Neural cell (in vitro differentiated cells): Measurements from ENCODE around the gene STX8.

Experiments
- CTCF ChIP-seq: fragments of 450-650 bp; IDR thresholded peaks from 2 replicates; pipeline ENCODE4 v1.5.1; 2014; ENCODE audit warnings: antibody characterized with exemption, mild to moderate bottlenecking, moderate library complexity; ENCODE audit not compliant: poor library complexity, severe bottlenecking
- EP300 ChIP-seq: fragments of 450-650 bp; conservative IDR thresholded peaks from 2 replicates; pipeline ENCODE4 v1.6.1; 2014; ENCODE audit warnings: antibody characterized with exemption, mild to moderate bottlenecking, moderate library complexity; ENCODE audit not compliant: poor library complexity, severe bottlenecking
- EZH2 ChIP-seq: fragments of 200-600, 300-800 bp; shearing (Covaris generic), sonication (generic); IDR thresholded peaks from 2 replicates; pipeline ENCODE4 v1.6.1; 2014; ENCODE audit warnings: antibody characterized with exemption, low read length, borderline replicate concordance, mild to moderate bottlenecking; ENCODE audit not compliant: insufficient read depth, poor library complexity, severe bottlenecking
- POLR2AphosphoS5 ChIP-seq: IDR thresholded peaks from 2 replicates; pipeline ENCODE4 v1.6.1; 2012
- RAD21 ChIP-seq: fragments of 450-650 bp; conservative IDR thresholded peaks from 2 replicates; pipeline ENCODE4 v1.6.1; 2014; ENCODE audit warnings: antibody characterized with exemption, mild to moderate bottlenecking, moderate library complexity
- TF ChIP-seq, protein P1 (sequence below): IDR thresholded peaks from 2 replicates; pipeline ENCODE4 v1.6.1; 2012; ENCODE audit warnings: borderline replicate concordance

DNA sequence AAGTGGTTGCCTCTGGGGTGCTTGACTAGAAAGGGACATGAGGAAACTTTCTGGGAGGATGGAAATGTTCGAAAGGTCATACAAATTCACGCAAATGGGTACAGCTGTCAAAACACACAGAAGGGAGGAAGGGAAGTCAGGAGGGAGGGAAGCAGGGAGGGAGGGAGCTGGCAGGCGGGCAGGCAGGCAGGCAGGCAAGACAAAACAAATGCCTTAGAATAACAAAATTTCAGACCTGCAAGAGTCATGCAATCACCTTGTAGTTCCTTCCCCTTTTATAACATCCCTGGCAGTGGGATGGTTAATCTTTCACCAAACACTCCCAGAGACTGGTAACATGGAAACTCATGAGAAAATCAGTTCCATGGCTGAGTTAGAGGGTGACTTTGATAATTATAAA lies 189.2 kb downstream of the STX8 start:
- no peak for TF ChIP-seq POLR2AphosphoS5
- TF ChIP-seq CTCF, result no peak
- TF ChIP-seq EZH2, result no peak
- TF ChIP-seq RAD21, result no peak
- no peak for TF ChIP-seq EP300
- TF ChIP-seq, protein P1, sequence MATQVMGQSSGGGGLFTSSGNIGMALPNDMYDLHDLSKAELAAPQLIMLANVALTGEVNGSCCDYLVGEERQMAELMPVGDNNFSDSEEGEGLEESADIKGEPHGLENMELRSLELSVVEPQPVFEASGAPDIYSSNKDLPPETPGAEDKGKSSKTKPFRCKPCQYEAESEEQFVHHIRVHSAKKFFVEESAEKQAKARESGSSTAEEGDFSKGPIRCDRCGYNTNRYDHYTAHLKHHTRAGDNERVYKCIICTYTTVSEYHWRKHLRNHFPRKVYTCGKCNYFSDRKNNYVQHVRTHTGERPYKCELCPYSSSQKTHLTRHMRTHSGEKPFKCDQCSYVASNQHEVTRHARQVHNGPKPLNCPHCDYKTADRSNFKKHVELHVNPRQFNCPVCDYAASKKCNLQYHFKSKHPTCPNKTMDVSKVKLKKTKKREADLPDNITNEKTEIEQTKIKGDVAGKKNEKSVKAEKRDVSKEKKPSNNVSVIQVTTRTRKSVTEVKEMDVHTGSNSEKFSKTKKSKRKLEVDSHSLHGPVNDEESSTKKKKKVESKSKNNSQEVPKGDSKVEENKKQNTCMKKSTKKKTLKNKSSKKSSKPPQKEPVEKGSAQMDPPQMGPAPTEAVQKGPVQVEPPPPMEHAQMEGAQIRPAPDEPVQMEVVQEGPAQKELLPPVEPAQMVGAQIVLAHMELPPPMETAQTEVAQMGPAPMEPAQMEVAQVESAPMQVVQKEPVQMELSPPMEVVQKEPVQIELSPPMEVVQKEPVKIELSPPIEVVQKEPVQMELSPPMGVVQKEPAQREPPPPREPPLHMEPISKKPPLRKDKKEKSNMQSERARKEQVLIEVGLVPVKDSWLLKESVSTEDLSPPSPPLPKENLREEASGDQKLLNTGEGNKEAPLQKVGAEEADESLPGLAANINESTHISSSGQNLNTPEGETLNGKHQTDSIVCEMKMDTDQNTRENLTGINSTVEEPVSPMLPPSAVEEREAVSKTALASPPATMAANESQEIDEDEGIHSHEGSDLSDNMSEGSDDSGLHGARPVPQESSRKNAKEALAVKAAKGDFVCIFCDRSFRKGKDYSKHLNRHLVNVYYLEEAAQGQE, result no peak
